HUDEP-2 (cell line): Measurements from ENCODE around the gene POLA2.

Source experiments
- DNase-seq, 76 experiments: peaks; one replicate each; lab custom pipeline; 2025; ENCODE audit not compliant: unreplicated experiment in 76 of 76; lab: John Stamatoyannopoulos, UW

The POLA2 gene

DNA sequence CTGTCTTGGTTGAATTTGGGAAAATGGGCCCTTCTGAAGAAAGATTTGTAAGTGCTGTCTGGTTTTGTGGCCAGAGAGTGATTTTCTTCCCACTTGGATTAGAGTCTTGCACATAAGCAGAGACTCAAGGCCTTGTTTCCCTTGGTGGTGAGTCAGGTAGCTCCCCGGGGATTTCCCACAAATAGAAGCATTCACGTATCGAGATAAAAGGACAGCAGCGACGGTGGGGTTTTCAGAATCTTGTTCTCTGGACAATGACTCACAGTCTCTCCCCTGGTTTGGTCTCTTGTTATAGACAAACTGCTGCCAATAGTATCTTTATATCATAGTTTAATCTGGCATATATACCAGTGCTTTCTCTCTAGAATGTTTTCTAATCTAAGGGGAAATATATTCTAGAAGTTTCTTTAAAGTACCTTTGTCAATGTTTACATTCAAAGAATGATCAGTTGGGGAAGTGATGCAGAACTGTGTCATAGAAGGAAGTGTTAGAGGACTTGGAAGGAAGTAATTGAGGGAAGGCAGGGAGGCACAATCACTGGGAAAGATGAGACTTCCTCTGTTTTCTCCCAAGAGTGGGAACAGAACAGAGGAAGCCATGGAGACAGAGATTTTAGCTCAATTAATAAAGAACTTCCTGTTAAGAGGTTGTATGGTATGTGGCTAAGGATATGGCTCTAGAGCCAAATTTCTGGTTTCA is 18.1 kb downstream of the POLA2 start:
- no peak for DNase-seq

DNA sequence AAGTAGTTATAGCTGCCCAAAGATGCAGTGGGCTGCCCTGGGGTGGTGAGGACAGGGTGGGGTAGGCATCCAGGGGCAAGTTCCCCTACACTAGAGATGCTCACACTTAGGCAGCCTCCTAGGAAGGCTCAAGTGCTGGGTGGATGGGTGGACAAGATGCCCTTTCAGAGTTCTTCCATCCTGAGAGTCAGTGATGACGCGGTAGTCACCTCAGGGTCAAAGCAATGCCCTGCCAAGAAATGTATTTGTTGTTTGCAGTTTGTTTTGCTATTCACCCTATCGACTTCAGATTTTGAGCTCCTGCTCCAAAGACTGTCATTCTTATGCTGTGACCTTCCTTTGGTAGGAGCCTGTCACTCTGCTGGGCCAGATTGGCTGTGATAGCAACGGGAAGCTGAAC is 18.9 kb downstream of the POLA2 start:
- no peak for DNase-seq

DNA sequence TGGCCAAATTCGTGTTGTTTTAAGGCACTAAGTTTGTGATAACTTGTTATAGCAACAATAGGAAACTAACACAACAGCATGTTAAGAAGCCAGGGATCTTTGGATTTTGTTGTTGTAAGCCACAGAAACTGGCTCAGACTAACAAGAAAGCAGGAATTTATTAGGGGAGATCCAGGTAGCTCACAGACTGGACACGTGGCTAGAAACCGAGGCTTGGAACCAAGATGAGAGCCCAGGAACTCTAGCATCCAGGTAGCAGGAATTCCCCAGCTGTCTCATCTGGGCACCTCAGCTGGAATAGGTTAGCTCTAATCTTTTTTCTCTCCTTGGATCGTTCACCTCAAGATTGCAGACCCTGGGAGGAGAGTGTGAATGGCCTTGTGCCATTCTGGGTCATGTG is 24.9 kb downstream of the POLA2 start:
- no peak for DNase-seq

DNA sequence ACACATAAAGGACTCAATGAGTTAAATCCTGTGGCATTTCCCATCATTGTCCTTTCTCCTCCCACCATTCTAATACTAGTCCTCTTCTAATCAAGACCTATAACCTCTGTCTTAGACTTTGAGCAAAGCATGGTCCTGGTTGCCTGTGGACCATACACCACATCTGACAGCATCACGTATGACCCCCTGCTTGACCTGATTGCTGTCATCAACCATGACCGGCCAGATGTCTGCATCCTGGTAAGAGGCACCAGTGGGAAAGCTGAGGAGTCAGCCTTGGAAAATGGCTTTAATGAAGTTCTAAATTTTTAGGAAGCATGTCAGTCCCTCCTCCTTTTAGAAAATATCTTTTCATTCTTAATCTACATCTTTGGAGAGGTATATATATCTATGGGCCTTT is 25.8 kb downstream of the POLA2 start:
- DNase-seq, result no peak

DNA sequence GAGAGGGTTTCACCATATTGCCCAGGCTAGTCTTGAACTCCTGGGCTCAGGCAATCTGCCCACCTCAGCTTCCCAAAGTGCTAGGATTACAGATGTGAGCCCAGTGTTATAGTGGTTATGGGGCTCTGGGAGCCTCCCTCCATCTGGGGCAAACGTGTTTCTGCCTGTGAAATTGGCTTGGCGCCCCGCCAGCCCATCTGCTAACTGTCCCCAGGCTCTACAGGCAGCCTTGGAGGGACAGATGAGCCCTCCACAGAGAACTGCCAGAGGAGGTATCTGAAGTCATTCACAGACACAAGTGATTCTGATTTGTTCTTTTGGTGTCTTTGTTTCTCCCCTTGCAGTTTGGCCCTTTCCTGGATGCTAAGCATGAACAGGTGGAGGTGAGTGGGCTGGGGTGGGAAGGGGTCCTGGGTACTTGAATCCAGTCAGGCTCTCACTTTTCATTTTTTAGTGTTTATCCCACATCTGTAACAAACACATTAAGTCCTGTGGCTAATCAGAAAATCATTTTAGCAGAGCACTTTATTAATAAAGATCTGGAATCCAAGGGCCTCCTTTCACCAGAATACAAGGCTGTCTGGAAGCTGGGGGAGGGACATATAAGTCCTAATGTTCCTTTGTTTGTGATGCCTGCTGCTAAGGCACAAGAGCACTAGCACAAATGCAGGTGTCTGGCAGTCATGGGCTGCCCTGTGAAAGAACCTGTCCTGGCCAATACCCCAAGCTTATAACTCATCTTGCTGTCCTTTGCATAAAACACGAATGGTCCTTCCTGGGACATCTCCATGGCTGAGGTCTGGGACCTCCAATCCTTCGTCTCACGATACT is 27.2 kb downstream of the POLA2 start:
- DNase-seq, result peak in 40 of 76 experiments; percentile 4 to 67 (median 22)

DNA sequence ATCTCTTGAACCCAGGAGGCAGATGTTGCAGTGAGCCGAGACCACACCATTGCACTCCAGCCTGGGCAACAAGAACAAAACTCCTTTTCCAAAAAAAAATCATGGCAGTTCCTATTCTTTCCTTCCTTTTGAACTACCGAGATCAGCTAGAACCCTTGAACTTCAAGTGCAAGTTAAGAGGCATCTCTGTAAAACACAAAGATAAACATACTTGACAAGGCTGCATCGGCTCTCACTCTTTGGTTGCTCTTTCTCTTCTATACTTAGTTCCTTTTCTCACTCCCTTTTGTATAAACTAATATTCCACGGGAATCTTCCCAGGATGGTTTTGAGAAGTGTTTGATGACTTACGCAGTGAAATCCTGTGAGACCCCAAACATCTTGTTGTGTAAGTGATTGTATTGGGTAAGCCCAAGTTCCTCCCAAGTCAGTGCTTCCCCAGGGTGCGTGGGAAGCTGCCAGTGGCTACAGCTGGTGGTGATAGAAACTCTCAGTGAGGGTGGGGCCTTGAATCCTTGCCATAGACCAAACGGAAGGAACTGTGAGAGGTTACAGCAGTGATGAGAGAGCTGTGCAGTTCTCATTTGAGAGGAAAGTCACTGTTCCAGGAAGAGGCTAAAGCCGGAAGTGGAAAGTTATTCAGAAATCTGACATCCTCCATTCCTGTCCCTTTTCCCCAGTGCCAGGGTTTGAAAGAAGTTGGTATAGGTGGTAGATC is 28.8 kb downstream of the POLA2 start:
- DNase-seq, result peak in 72 of 76 experiments; percentile 32 to 92 (median 80)

DNA sequence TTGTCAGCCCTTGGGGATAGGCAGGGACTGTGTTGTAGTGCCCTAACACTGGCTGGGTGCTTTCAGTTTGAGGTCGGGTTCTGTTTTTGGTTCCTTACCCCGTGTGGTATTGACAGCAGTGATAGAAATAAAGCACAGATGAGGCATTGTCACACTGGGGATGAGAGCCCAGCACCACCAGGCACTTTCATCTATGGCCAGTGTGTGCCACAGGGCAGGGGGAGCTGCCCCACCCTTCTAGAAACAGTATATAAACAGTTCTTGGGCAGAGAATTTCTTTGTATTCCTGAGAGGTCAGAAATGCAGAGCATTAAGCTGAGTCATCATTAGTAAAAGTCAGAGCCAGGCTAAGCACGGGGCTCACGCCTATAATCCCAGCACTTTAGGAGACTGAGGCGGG is 29.9 kb downstream of the POLA2 start:
- no peak for DNase-seq

DNA sequence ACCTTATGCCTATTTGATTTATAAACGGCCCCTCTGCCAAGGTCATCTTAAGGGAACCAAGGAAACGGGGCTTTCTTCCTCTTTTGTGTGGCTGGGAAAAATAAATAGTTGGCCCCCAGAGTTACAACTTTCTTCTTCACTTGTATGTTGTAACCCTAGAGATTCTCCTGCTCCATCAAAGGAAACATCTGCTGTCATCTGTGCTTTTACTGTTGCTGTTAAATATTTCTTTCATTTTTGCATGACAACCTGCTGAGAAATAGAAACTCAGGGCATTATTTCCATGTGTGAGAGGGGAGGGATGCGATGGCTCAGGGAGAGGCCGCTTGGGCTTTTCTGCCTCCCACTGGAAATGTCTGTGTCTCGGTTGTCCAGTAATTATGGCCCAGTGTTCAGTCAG is 31.1 kb downstream of the POLA2 start:
- no peak for DNase-seq

DNA sequence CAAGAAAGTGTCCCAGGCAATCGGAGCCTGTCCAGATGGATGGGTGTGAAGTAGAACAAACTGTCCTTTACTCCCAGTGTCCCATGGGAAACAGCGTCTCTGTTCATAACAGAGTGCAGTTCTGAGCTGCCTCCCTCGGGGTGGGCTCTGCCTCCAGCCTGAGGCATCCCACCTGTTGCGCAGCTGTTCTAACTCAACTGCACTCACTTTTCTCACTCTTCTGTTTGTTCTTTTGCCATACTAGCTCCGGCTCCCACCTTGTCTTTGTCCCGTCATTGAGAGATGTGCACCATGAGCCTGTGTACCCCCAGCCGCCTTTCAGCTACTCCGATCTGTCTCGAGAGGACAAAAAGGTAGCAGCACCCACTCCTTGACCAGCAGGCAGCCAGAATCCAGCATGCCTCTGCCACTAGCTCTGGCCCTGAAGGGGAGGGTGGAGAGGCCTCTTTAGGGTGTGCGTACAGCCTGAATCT is 32.2 kb downstream of the POLA2 start:
- no peak for DNase-seq

DNA sequence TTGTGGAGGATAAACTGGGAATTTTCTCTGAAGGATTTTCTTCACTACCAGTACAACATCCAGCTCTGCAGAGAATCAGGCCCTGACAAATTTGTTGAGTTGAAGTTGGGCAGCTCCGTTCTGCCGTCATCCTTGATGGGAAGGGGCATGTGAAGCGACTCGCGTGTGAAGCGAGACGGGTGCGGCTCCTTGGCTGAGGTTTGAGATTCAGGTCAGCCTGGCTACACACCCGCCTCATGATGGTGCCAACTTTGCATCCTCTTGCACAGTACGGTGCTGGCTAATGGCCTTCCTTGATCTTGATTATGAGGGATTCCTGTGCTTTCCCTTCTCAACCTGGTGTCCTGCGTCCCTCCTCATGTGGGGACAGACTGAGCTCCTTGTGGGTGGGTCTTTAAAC is 33.2 kb downstream of the POLA2 start:
- no peak for DNase-seq

DNA sequence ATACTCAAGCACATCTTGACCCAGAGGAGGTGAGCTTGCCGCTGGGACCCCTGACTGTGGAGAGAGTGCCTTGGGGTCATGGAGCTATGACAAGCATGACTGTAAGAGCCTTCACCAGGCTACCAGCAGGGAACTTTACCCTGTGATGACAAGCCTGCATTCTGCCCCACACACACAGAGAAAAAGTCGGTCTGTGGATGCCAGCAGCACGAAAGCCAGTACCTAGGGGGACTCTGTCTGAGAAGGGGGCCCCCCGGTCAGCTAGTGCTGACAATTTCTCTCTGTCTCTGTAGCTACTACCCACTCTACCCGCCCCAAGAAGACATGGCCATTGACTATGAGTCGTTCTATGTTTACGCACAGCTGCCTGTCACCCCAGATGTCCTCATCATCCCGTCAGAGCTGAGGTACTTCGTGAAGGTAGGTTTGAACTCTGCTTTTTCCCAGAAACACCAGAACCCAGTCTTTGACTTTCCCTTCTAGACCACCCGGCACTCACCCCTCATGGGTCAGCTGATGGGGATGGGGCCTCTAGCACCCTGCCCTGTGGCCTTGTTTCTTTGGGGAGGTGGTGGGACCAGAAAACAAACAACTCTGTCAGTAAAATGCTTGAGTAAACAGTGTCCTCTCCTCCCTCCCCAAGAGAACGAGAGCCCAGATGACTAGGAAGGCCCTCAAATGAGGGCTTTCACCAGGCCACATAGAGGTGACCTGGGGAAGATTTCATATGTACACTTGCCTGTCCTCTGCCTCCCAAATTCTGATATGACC is 34.0 kb downstream of the POLA2 start:
- no peak for DNase-seq

DNA sequence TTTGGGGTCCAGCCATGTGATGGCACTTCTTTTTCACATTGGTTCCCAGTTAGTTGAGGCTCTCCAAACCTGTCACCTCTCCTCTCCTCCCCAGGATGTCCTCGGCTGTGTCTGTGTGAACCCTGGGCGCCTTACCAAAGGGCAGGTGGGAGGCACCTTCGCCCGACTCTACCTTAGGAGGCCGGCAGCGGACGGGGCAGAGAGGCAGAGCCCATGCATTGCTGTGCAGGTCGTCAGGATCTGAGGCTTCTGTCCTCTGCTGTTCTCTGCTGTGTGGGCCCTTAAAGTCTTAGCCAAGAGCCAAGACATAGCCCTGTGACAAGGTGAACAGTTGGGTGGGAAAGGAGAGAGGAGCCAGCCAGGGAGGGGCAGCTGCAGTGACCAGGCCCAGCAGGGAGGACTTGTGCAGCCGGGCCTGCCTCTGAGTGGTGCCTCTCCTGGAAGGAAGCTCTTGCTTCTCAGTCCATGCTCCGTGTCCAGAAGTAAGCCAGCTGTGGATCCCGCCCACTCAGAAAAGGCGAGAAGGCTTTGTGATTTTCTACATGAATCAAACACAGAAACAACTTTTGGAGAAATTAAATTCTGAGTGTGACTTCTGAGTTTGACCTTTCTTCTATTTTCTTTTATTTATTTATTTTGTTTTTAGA is 35.4 kb downstream of the POLA2 start:
- no peak for DNase-seq

DNA sequence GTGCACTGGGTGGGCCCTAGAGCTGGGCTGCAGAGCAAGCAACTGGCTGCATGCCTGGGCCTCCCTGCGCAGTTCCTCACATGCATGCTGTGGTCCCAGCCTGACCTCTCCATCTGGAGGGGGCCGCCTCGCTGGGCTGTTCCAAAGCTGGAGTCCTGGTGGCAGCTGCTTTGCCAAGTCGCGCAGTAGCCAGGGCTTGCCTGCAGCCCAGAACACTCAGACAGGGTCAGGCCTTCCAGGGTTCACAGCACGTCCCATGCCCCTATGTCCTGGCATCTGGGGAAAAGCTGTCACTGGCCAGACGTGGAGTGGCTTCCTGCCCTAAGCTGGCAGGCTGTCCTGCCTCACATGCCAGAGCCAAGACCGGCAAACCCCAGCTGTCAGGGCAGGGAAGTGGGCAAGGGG is 36.4 kb downstream of the POLA2 start:
- no peak for DNase-seq

DNA sequence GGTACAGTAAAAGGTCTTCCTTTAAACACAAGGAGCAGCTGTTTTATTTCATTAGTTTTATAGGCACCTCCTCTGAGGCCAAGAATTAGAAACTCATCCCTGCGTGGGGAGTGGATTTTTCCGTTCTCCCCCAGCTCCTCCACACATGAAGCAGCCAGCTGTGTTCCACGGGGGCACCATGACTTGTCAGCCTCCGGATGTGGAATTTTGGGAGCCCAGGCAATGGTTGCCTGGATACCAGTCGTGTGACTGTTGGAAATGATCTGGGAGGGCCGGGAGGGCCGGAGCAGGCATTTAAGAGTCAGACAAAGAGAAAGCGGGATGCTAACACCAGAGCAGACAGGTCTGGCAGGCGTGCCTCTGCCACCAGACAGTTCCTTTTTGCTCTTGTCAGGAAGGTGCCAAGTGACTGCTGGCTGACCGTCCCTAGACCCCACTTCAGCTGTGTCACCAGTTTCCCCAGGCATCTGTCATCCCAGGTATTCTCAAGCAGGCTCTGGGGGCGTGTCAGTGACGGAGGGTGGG is 37.0 kb downstream of the POLA2 start:
- DNase-seq, result no peak

DNA sequence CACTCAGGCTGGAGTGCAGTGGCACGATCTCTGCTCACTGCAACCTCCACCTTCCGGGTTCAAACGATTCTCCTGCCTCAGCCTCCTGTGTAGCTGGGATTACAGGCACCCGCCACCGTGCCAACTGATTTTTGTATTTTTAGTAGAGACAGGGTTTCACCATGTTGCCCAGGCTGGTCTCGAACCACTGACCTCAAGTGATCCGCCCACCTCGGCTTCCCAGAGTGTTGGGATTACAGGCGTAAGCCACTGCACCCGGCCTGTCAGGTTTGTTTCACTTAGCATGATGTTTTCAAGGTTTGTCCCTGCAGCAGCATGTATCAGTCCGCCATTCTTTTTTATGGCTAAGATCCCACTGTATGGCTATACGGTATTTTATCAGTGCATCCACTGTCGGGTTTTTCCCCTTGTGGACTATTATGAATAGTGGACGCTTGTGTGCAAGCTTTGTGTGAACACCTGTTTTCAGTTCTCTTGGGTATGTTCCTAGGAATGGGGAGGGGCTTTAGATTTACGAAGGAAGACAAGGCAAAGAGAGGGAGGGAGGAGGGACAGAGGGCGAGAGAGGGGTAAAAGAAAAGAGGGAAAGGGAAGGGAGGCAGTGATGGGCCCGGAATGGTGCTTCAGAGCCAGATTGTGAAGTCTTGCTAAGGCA is 39.0 kb downstream of the POLA2 start:
- no peak for DNase-seq

DNA sequence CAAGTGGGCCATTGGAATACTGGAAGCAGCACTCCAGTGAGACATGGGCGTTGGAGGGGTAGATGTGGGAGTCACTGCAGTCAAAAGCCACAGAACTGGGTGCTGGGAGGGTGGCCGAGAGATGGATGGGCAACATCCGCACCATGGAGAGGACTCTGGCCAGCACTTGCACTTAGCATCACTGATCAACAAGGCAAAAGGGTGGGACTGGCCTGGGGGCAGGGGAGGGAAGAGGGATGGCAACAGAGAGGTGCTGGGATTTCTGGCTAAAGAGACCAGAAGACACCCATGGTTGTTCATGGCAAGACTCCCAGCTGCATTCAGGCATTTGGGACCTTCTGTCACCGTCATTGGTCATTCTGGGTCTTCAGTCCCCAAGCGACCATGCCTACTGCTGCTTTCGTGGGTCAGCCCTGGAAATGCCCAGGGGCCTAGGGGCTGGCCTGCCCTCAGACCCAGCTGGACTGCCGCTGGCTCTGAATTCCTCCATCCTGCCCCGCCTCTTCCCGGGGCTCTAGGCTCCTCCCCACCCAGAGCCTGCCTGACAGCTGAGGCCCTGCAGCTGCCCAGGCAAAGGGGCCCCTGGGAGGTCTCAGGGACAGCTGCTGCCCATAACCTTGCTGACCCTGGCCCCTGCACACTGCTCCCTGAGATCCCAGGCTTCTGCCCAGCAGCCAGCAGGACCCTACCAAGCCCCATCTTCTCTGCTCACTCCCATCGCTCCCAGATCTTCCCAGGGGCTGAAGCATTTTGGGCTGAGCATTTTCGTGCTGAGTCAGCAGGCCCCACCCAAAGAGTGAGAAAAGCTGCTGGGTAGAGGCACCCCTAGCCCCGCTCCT is 39.9 kb downstream of the POLA2 start:
- no peak for DNase-seq

DNA sequence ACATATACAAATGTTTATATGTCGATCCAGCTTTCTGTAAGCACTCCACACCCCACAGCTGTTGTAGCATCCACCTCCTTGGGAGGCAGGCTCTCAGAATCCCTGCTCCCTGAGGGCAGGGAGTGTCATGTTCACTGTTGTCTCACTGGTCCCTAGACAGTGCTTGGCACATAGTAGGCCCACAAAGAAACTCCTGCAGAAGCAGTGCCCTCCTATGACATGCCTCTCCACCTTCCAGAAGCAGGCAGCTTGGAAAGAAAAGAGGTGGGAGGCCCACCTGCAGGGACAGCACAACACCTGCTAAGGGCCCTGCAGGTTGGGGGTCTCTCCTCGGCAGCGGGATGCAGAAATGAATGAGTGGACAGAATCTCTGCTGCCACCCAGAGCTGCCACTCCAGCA is 41.8 kb downstream of the POLA2 start:
- no peak for DNase-seq

DNA sequence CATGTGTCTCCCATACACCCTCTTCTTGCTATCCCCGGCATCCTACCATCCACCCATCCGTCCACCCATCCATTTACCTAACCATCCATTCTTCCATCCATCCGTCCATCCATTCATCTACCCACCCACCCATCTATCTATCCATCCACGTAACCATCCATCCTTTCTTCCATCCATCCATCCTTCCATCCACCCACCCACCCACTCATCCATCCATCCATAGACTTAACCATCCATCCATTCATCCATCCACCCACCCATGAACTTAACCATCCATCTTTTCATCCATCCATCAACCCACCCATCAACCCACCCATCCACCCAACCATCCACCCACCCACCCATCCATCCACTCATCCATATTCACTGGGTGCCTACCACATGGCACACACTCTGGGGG is 42.3 kb downstream of the POLA2 start:
- no peak for DNase-seq

DNA sequence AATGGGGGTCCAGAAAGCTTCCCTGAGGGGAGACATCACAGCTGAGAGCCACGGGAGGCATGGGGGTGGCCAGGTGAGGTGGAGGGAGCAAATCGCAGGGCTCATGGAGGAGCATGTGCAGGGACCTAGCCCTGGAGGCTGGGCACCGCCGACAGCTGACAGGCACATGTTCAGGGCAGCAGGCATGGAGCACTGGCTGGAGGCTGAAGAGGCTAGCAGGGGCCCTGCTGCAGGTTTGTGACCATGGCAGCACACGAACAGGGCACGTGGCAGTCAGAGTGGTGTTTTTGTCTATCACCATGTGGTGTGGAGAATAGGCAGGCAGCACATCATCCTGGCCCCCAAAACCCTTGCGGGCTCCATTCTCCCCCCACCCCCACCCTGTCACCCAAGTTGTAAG is 42.9 kb downstream of the POLA2 start:
- DNase-seq, result no peak
